ENCODE data around the gene SPTBN1. TPM values are rescaled to one million over a fixed set of nuclear protein-coding genes. Genes with fewer than 3 reads are reported as not detected.

Gene SPTBN1
- total RNA-seq, 2 experiments from 2014 or later, result 82.9 to 109 TPM

DNA sequence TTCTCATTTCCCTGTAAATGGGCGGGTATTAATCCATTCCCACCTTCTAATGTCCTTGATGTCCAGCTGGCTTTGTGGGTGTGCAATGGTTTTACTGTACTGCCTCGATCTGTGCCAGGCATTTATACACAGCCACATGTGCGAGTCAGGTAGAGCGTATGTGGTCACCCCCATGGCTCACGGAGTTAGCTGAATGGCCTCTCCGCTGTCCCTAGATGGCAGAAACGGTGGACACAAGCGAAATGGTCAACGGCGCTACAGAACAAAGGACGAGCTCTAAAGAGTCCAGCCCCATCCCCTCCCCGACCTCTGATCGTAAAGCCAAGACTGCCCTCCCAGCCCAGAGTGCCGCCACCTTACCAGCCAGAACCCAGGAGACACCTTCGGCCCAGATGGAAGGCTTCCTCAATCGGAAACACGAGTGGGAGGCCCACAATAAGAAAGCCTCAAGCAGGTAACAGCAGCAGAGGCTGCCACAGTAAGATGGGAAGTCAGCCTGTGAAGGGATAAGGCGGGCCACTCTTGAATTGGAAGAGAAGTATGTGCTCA lies 208.2 kb downstream of the SPTBN1 start:
- Mint-ChIP-seq H3K4me1 (peaks cover 17% of the 10 kb centered on the region), H3K27me3 (no peaks in the 10 kb centered on the region), H3K4me3 (no peak overlapping the region), H3K27ac (no peak overlapping the region), H3K9me3 (ENCODE audit: low read depth) (no peaks in the 10 kb centered on the region), H3K36me3 (peaks cover 74% of the 10 kb centered on the region)
- CTCF ChIA-PET, result interaction anchor here (0.8 to 6.5 kb wide), 20 partner anchors 8 to 174 kb away, joined by 3 to 87 read pairs (median 5); partner anchors contain the start of gene EML6
- ATAC-seq (no peak), DNase-seq (no peak)

DNA sequence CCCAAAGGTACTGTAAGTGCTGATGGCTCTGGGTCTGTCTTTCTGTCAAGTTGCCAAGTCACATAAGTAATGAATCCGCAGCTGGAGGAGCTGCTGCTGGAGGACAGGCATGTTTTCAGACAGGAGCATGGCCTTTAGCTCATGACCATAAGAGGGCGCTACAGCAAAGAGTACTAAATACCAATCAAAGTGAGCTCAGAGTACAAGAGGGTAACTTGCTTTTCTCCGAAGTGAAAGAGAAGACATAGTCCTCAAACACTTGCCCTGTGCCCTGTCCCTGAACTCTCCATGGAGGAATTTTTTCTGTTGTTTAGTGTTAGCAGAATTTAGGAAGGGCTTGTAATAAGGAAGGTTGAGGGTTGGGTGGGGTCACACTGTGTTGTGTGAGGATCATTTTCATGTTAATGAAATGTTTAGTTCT lies 209.3 kb downstream of the SPTBN1 start:
- DNase-seq (peak; percentile 61), ATAC-seq (peak; percentile 49)
- no peaks in the 10 kb centered on the region for H3K9me3 Mint-ChIP-seq (ENCODE audit: low read depth)
- H3K4me1 Mint-ChIP-seq, result peaks cover 17% of the 10 kb centered on the region
- H3K27ac Mint-ChIP-seq, result no peak overlapping the region
- no peak overlapping the region for H3K4me3 Mint-ChIP-seq
- CTCF ChIA-PET, result interaction anchor here (0.6 to 6.5 kb wide), 37 partner anchors 7 to 173 kb away, joined by 3 to 87 read pairs (median 4); partner anchors contain the start of gene EML6
- peaks cover 68% of the 10 kb centered on the region for H3K36me3 Mint-ChIP-seq
- H3K27me3 Mint-ChIP-seq, result no peaks in the 10 kb centered on the region

DNA sequence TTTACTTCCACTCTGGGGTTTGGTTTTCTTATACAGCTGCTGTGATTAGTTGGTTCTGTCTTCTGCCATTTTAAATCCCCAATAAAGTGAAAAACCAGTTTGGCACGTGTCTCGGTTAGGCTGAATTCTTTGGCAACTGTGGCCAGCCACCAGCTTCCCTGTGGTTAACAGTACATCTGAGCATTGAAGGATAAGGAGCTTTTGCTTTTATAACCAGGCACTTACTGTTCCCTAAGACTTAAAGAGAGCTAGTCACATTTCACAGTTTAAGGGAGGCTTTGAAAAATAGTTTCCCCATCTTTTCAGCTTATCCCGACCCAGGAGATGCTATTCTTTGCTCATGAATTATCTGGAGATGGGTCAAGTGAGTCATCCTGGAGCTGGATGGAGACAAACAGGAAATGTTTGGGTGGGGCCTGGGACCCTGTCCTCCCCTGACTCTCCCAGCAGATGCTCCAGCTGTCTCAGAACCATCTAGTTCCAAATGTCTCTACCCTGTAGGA lies 210.1 kb downstream of the SPTBN1 start:
- DNase-seq, result no peak
- Mint-ChIP-seq H3K27ac (no peak overlapping the region), H3K27me3 (no peaks in the 10 kb centered on the region), H3K4me3 (no peak overlapping the region), H3K36me3 (peaks cover 71% of the 10 kb centered on the region), H3K4me1 (peaks cover 17% of the 10 kb centered on the region), H3K9me3 (ENCODE audit: low read depth) (no peaks in the 10 kb centered on the region)
- no peak for ATAC-seq
- CTCF ChIA-PET, result interaction anchor here (0.8 to 6.5 kb wide), 27 partner anchors 8 to 559 kb away, joined by 3 to 87 read pairs (median 5); partner anchors contain the start of gene EML6

DNA sequence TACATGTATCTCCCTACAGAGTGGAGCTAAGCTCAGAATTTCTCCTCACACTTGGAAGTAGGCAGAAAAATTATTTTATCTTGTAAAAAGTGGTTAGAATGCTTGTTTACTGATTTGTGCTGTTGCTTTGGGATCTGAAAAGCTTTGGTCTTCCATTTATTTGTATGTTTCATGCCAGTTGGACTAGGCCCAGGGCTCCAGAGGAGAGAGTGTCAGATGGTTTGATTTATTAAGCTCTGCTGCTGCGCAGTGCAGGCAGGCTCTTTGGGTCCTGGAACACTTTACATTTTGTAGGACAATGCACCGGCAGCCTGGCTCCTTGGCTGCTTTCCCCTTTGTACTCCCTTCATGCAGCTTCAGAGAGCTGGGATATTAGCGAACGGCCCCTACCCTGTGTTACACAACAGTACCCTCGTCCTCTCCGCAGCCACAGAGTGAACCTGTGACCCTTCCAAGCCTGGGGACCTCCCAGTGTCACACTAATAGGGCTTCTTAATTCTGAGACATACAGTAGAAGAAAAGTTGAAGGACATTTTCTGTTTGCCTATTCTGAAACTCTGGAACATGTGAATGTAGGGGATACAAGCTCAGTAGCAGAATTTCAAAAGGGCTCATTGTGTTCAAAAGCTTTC lies 210.6 kb downstream of the SPTBN1 start:
- Mint-ChIP-seq H3K4me1 (peaks cover 17% of the 10 kb centered on the region), H3K27me3 (no peaks in the 10 kb centered on the region), H3K27ac (no peak overlapping the region), H3K36me3 (peaks cover 69% of the 10 kb centered on the region), H3K4me3 (no peak overlapping the region), H3K9me3 (ENCODE audit: low read depth) (no peaks in the 10 kb centered on the region)
- CTCF ChIA-PET, result interaction anchor here (0.8 to 6.5 kb wide), 17 partner anchors 7 to 560 kb away, joined by 3 to 87 read pairs (median 5); no protein-coding TSS in a partner anchor
- ATAC-seq (no peak), DNase-seq (no peak)

DNA sequence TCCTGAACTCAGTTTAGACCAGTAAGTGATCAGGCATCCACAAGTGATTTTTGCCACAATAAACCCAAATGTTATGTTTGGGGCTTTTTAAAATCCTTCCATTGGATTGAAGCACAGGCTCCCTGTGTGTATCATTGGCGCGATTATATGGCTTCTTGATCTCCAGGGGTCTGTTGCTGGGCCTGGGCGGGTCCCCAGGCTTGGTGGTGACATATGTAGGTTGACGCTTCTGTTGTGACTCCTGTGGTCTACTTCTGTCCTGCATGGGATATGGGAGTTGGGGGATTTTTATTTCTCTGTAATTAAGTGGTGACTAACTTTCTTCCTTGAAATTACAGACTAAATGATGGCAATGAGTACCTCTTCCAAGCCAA lies 211.1 kb downstream of the SPTBN1 start:
- DNase-seq (no peak), ATAC-seq (no peak)
- Mint-ChIP-seq H3K27ac (no peak overlapping the region), H3K27me3 (peaks cover 1% of the 10 kb centered on the region), H3K4me3 (no peak overlapping the region), H3K36me3 (peaks cover 65% of the 10 kb centered on the region), H3K9me3 (ENCODE audit: low read depth) (no peaks in the 10 kb centered on the region), H3K4me1 (peaks cover 17% of the 10 kb centered on the region)
- CTCF ChIA-PET, result interaction anchor here (1.2 to 6.5 kb wide), 4 partner anchors 11 to 36 kb away, joined by 3 to 87 read pairs (median 25); no protein-coding TSS in a partner anchor

DNA sequence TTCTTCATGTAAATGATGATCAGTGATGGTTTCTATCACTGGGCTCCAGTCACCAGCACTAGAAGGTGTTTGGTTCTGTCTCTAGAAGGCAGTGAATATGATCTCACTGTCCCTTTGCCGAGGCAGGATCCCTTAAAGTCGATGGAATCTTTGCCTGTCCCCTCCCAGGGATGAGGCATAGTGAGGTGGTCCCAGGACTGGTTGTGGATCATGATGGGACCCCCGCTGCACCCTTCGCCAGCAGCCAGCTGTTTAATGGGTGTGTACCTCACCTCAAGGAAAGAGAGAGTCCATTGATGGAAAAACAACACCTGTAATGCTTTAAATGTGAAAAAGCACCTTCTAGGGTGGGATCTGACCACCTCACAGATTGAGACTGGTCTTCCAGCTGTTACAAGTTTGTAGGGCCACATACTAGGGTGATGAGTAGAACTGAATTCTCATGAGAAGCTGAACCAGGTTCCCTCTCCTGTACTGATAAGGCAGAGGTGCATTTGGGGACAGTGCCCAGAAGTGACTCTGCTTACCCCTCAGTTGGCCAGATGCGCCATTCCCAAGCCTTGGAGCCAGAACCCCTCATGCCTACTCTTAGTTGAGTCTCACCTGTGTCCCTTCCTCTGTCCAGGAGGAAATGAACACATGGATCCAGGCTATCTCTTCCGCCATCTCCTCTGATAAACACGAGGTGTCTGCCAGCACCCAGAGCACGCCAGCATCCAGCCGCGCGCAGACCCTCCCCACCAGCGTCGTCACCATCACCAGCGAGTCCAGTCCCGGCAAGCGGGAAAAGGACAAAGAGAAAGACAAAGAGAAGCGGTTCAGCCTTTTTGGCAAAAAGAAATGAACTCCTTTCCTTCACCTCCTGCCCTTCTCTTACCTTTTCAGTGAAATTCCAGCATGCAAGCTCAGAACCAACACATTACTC lies 211.9 kb downstream of the SPTBN1 start:
- Mint-ChIP-seq H3K4me3 (no peak overlapping the region), H3K27ac (no peak overlapping the region), H3K4me1 (peaks cover 21% of the 10 kb centered on the region), H3K36me3 (peaks cover 58% of the 10 kb centered on the region), H3K27me3 (peaks cover 9% of the 10 kb centered on the region), H3K9me3 (ENCODE audit: low read depth) (no peaks in the 10 kb centered on the region)
- CTCF ChIA-PET, result interaction anchor here (1.0 to 6.5 kb wide), 3 partner anchors 11 to 171 kb away, joined by 3 to 87 read pairs (median 9); no protein-coding TSS in a partner anchor
- no peak for ATAC-seq
- no peak for DNase-seq

DNA sequence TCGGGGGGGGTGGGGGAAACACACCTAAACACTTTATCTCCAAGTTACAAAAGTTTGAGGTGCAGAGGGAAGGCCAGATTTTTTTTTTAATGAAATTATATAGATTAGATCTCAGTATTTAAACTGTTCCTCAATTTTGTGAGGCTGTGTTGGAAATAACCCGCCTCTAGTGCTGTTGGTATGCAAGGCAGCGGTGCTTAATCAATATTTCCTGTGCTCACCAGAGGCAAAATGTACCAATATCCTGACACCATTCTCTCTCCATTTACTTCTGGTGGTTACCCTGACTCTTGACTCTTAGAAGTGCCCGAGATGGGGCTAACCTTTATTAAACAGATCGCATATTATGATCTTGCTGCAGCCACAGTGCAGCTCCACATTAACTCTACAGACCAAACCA lies 212.6 kb downstream of the SPTBN1 start:
- no peak for DNase-seq
- Mint-ChIP-seq H3K4me1 (peaks cover 28% of the 10 kb centered on the region), H3K27me3 (peaks cover 9% of the 10 kb centered on the region), H3K36me3 (peaks cover 54% of the 10 kb centered on the region), H3K9me3 (ENCODE audit: low read depth) (no peaks in the 10 kb centered on the region), H3K4me3 (no peak overlapping the region), H3K27ac (no peak overlapping the region)
- CTCF ChIA-PET, result interaction anchor here (6.5 kb wide), 1 partner anchor 35 kb away, joined by 87 read pairs; no protein-coding TSS in a partner anchor
- no peak for ATAC-seq

DNA sequence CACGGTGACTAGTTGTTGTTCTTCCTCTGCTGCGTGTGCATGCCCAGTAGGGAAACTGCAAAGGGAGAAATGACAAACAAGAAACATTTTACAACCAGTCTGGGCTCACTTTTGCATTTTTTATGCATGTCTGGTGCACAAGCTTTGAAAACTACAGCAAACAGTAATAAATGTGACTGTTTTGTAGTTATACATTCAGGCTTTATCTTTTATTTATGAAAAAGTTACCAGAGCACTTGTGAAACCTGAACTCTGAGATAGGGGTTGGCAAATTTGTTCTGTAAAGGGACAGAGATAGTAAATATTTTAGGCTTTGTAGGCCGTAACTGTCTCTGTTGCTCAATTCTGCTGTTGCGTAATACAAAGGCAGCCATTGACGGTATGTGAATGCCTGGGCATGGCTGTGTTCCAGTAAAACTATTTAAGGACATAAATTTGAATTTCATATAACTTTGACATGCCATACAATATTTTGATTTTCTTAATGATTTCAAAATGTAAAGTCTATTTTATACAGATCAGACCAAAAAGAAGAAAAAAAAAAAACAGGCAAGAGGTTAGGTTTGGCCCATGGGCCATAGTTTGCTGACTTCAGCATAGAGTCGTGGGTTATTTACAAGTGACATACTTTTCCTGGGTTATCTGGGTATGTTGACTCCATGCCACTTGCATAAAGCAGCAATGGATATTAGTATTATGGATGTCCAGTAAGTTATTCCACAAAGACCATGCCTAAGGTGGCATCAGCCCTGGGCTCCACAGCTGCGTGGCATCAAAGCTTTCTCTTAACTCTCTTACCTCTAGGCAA lies 213.8 kb downstream of the SPTBN1 start:
- Mint-ChIP-seq H3K36me3 (peaks cover 44% of the 10 kb centered on the region), H3K4me1 (peaks cover 36% of the 10 kb centered on the region), H3K27me3 (peaks cover 15% of the 10 kb centered on the region), H3K9me3 (ENCODE audit: low read depth) (no peaks in the 10 kb centered on the region), H3K4me3 (no peak overlapping the region), H3K27ac (no peak overlapping the region)
- ATAC-seq, result no peak
- CTCF ChIA-PET, result no interaction called here
- DNase-seq, result no peak

DNA sequence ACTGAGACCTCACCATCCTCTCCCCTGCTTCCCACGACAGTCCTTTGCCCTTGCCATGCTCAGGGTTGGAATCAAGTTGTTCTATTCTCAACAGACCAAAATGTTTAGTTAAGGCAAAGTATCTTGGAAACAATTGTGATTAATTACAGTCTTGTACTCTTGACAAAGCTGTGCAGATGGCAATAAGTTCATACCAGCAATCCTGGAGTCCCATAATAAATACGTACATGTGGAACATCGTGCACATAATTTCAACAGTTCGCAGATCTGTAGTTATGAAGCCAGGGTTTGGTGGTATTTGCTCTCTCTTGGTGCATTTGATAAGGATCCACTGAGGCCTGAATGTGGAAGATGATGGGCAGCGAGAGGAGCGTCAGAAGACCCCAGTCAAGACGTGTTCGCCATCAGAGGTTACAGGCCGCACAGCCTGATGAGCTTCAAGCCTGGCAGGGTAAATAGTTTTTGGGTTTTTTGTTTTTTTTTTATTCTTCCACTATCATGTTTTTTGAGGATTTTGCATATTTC lies 214.4 kb downstream of the SPTBN1 start:
- no peak overlapping the region for H3K4me3 Mint-ChIP-seq
- no peaks in the 10 kb centered on the region for H3K9me3 Mint-ChIP-seq (ENCODE audit: low read depth)
- H3K36me3 Mint-ChIP-seq, result peaks cover 38% of the 10 kb centered on the region
- no peak for ATAC-seq
- CTCF ChIA-PET, result no interaction called here
- peaks cover 30% of the 10 kb centered on the region for H3K4me1 Mint-ChIP-seq
- peaks cover 22% of the 10 kb centered on the region for H3K27me3 Mint-ChIP-seq
- no peak overlapping the region for H3K27ac Mint-ChIP-seq
- no peak for DNase-seq

DNA sequence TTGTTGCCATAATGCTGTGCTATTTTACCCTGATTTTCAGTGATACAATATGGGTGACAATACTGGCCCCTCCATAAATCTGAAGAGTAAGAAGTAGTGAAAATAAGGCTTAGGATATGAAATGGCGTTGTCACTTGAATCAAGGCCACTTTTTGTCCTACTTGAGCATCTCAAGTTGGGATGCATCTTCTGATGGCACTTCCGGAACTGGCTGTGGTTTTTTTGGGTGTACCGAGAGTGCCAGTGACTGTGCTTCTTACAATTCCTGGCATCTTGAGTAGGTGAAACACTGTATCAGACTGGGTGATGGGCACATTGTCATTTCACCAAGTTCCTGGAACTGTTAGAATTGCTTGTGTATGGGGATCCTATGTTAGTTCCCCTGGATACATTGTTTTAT lies 214.9 kb downstream of the SPTBN1 start:
- Mint-ChIP-seq H3K27ac (no peak overlapping the region), H3K4me1 (peaks cover 26% of the 10 kb centered on the region), H3K36me3 (peaks cover 34% of the 10 kb centered on the region), H3K27me3 (peaks cover 26% of the 10 kb centered on the region), H3K9me3 (ENCODE audit: low read depth) (no peaks in the 10 kb centered on the region), H3K4me3 (no peak overlapping the region)
- CTCF ChIA-PET, result interaction anchor here (0.6 kb wide), 1 partner anchor 122 kb away, joined by 3 read pairs; no protein-coding TSS in a partner anchor
- ATAC-seq, result no peak
- no peak for DNase-seq

DNA sequence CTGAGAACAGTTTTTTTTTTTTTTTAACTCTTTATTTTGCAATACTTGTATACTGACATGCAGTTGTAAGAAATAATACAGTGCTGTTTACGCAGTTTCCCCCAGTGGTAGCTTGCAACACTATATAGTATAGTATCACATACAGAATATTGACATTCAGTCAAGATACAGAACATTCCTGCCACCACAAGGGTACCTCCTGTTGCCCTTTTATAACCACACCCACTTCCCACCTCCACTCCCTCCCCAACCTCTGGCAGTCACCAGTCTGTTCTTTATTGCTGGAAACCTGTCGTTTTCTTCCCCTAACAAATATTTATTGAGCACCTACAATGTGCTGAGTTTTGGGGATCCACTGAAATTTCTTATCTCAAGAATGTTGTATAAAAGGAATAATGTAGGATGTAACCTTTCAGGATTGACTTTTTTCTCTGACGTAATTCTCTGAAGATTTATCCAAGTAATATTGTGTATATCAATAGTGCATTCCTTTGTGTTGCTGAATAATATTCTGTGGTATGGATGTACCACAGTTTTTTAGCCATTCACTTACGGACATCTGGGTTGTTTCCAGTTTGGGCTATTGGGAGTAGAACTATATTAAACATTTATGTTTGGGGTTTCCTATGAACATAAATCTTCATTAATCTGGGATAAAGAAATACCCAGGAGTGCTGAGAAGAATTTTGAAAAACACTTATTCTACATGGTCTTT lies 215.9 kb downstream of the SPTBN1 start:
- peaks cover 37% of the 10 kb centered on the region for H3K27me3 Mint-ChIP-seq
- H3K4me3 Mint-ChIP-seq, result no peak overlapping the region
- CTCF ChIA-PET, result interaction anchor here (0.6 to 2.2 kb wide), 5 partner anchors 11 to 123 kb away, joined by 3 to 13 read pairs (median 5); no protein-coding TSS in a partner anchor
- peaks cover 23% of the 10 kb centered on the region for H3K4me1 Mint-ChIP-seq
- H3K27ac Mint-ChIP-seq, result no peak overlapping the region
- DNase-seq (no peak), ATAC-seq (no peak)
- peaks cover 26% of the 10 kb centered on the region for H3K36me3 Mint-ChIP-seq
- H3K9me3 Mint-ChIP-seq (ENCODE audit: low read depth), result no peaks in the 10 kb centered on the region

Measured in activated CD8-positive, alpha-beta memory T cell treated with anti-CD3 and anti-CD28 coated beads, Interleukin-2, amount 10 ng/mL, durations not matched to agents 7 days and 5 days (primary cell).